ENCODE data around the gene KDM5A.
"Not testable (repeated sequence)": the region's sequence is repeated elsewhere in the genome, so short reads cannot be mapped to it uniquely, and the experiment has no call there.

The KDM5A gene

GRCh38 chr12:238736-239398, 150.3 kb downstream of the KDM5A start:
- Histone ChIP-seq H3K79me2 (no peaks in the 10 kb centered on the region), H3K9me3 (ENCODE audit: control insufficient read depth, low read length) (no peaks in the 10 kb centered on the region), H3K36me3 (ENCODE audit: control insufficient read depth, insufficient read depth, low read length) (no peaks in the 10 kb centered on the region), H3K27ac (no peak overlapping the region), H3K4me2 (ENCODE audit: low read length) (no peak overlapping the region), H2AFZ (no peak overlapping the region), H3K4me1 (peaks cover 3% of the 10 kb centered on the region), H3K9ac (no peak overlapping the region), H3K4me3 (ENCODE audit: low read depth, low read length) (no peak overlapping the region), H3K27me3 (ENCODE audit: control insufficient read depth, insufficient read depth, low read length) (no peaks in the 10 kb centered on the region)
- TF ChIP-seq CTCF (IDR thresholded peaks at IDR 0.05), result no peak

DNA sequence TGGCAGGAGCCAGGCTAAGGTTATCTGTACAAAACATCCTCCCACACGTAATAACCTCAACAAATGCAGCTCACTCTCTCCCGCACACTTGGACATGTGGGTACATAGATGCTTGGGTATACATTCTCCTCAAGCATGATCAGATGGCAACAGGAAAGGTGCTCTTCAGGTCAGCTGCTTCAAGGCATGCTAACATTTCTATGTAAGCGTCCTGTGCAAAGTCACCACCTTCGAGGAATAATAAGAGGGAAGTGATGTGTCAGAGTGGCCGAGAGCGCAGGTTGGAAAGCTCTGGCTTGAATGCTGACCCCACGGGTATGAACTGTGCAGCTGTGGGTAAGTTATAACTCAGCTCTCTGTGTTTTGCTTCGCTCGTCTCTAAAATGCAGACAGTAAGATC, 151.0 kb downstream of the KDM5A start:
- Histone ChIP-seq H2AFZ (no peak overlapping the region), H3K79me2 (no peaks in the 10 kb centered on the region), H3K27me3 (ENCODE audit: control insufficient read depth, insufficient read depth, low read length) (no peaks in the 10 kb centered on the region), H3K36me3 (ENCODE audit: control insufficient read depth, insufficient read depth, low read length) (no peaks in the 10 kb centered on the region), H3K4me2 (ENCODE audit: low read length) (no peak overlapping the region), H3K27ac (no peak overlapping the region), H3K4me3 (ENCODE audit: low read depth, low read length) (no peak overlapping the region), H3K4me1 (no peaks in the 10 kb centered on the region), H3K9ac (no peak overlapping the region), H3K9me3 (ENCODE audit: control insufficient read depth, low read length) (no peaks in the 10 kb centered on the region)
- no peak for TF ChIP-seq CTCF (IDR thresholded peaks at IDR 0.05)

GRCh38 chr12:237026-237815, 151.9 kb downstream of the KDM5A start:
- Histone ChIP-seq H3K4me2 (ENCODE audit: low read length) (no peak overlapping the region), H3K36me3 (ENCODE audit: control insufficient read depth, insufficient read depth, low read length) (no peaks in the 10 kb centered on the region), H3K4me1 (peaks cover 4% of the 10 kb centered on the region), H3K27me3 (ENCODE audit: control insufficient read depth, insufficient read depth, low read length) (no peaks in the 10 kb centered on the region), H3K9ac (no peak overlapping the region), H2AFZ (no peak overlapping the region), H3K79me2 (no peaks in the 10 kb centered on the region), H3K9me3 (ENCODE audit: control insufficient read depth, low read length) (no peaks in the 10 kb centered on the region), H3K27ac (no peak overlapping the region), H3K4me3 (ENCODE audit: low read depth, low read length) (no peak overlapping the region)
- no peak for TF ChIP-seq CTCF (IDR thresholded peaks at IDR 0.05)

DNA sequence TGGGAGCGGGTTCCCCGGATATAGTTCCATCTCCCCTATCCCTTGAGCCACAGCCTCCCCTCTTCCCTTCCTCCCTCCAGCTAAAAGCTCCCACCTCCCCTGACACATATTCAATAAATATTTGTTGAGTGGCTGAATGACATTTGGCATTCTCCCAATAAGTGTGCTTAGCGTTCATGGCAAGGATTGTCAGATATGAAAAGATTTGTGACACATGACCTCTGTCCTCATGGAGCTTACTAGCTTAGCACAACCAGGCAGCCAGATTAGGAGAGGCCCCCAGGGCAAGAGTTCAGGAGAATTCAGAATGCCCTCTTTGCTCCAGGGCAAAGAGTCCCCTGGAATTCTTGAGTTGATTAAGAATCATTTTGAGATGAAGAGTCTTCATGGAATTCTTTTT, 152.7 kb downstream of the KDM5A start:
- H3K36me3 ChIP-seq (ENCODE audit: control insufficient read depth, insufficient read depth, low read length), result no peaks in the 10 kb centered on the region
- H2AFZ ChIP-seq, result no peak overlapping the region
- H3K4me3 ChIP-seq (ENCODE audit: low read depth, low read length), result no peak overlapping the region
- H3K4me1 ChIP-seq, result peaks cover 4% of the 10 kb centered on the region
- H3K79me2 ChIP-seq, result no peaks in the 10 kb centered on the region
- H3K27ac ChIP-seq, result no peak overlapping the region
- no peaks in the 10 kb centered on the region for H3K27me3 ChIP-seq (ENCODE audit: control insufficient read depth, insufficient read depth, low read length)
- H3K4me2 ChIP-seq (ENCODE audit: low read length), result no peak overlapping the region
- no peak overlapping the region for H3K9ac ChIP-seq
- no peak for TF ChIP-seq CTCF (IDR thresholded peaks at IDR 0.05)
- H3K9me3 ChIP-seq (ENCODE audit: control insufficient read depth, low read length), result no peaks in the 10 kb centered on the region

DNA sequence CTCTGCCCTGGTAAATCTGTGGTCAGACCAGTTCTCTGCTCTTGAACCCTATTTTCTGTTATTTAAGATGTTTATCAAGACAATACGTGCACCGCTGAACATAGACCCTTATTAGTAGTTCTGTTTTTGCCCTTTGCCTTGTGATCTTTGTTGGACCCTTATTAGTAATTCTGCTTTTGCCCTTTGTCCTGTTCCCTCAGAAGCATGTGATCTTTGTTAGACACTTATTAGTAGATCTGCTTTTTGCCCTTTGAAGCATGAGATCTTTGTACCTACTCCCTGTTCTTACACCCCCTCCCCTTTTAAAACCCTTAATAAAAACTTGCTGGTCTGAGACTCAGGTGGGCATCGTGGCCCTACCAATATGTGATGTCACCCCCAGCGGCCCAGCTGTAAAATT, 153.2 kb downstream of the KDM5A start:
- not testable (repeated sequence) for H3K4me1 ChIP-seq; H3K4me3 ChIP-seq (ENCODE audit: low read depth, low read length); H3K36me3 ChIP-seq (ENCODE audit: control insufficient read depth, insufficient read depth, low read length); H3K9ac ChIP-seq; H2AFZ ChIP-seq; H3K27me3 ChIP-seq (ENCODE audit: control insufficient read depth, insufficient read depth, low read length); H3K4me2 ChIP-seq (ENCODE audit: low read length); H3K79me2 ChIP-seq; H3K9me3 ChIP-seq (ENCODE audit: control insufficient read depth, low read length); H3K27ac ChIP-seq
